H9 (cell line): ENCODE data around the gene PSMB3. TPM values are rescaled to one million over a fixed set of nuclear protein-coding genes. Genes with fewer than 3 reads are reported as not detected.

ENCODE experiments used
- DNase-seq: peaks from one replicate; pipeline ENCODE4 v3.0.0-alpha.2; 2017
- H2AFZ ChIP-seq: one replicate; pipeline ENCODE4 v1.6.1; 2013; ENCODE audit warnings: mild to moderate bottlenecking, low read length, control low read depth, moderate library complexity
- H2AK5ac ChIP-seq: 2 replicates; pipeline ENCODE4 v1.6.1; 2013; ENCODE audit warnings: low read length, control low read depth, mixed read lengths; ENCODE audit not compliant: insufficient read length
- H2BK120ac ChIP-seq: one replicate; pipeline ENCODE4 v1.6.1; 2013; ENCODE audit warnings: low read depth, mild to moderate bottlenecking, low read length, control low read depth, inconsistent platforms; ENCODE audit not compliant: poor library complexity, severe bottlenecking
- H2BK12ac ChIP-seq: 2 replicates; pipeline ENCODE4 v1.6.1; 2013; ENCODE audit warnings: low read length, control low read depth, mixed read lengths, low read depth; ENCODE audit not compliant: insufficient read length
- H2BK15ac ChIP-seq: 2 replicates; pipeline ENCODE4 v1.6.1; 2013; ENCODE audit warnings: low read depth, low read length, control low read depth
- H2BK20ac ChIP-seq: one replicate; pipeline ENCODE4 v1.6.1; 2013; ENCODE audit warnings: low read depth, mild to moderate bottlenecking, low read length, control low read depth, inconsistent platforms; ENCODE audit not compliant: poor library complexity, severe bottlenecking
- H2BK5ac ChIP-seq: 2 replicates; pipeline ENCODE4 v1.6.1; 2013; ENCODE audit warnings: low read length, control low read depth, mixed read lengths; ENCODE audit not compliant: insufficient read length
- H3K14ac ChIP-seq: 2 replicates; pipeline ENCODE4 v1.6.1; 2013; ENCODE audit warnings: low read length, control low read depth; ENCODE audit not compliant: insufficient read depth
- H3K18ac ChIP-seq: 2 replicates; pipeline ENCODE4 v1.6.1; 2013; ENCODE audit warnings: low read depth, mild to moderate bottlenecking, mixed read lengths, low read length, control low read depth; ENCODE audit not compliant: insufficient read length
- H3K23ac ChIP-seq: 2 replicates; pipeline ENCODE4 v1.6.1; 2013; ENCODE audit warnings: low read length, control low read depth, mixed read lengths, low read depth; ENCODE audit not compliant: insufficient read length
- H3K23me2 ChIP-seq: 2 replicates; pipeline ENCODE4 v1.6.1; 2013; ENCODE audit warnings: low read depth, mild to moderate bottlenecking, mixed read lengths, low read length, control low read depth; ENCODE audit not compliant: insufficient read length, poor library complexity, severe bottlenecking
- H3K27ac ChIP-seq: 2 replicates; pipeline ENCODE4 v1.5.1; 2013; ENCODE audit warnings: low read length, control low read depth, mixed read lengths, low read depth; ENCODE audit not compliant: insufficient read length
- H3K27me3 ChIP-seq: 2 replicates; pipeline ENCODE4 v1.6.1; 2013; ENCODE audit warnings: low read length, control low read depth, inconsistent platforms; ENCODE audit not compliant: insufficient read depth
- H3K4ac ChIP-seq: 2 replicates; pipeline ENCODE4 v1.6.1; 2013; ENCODE audit warnings: low read depth, mild to moderate bottlenecking, control low read depth, inconsistent platforms, low read length, moderate library complexity
- H3K4me1 ChIP-seq: 2 replicates; pipeline ENCODE4 v1.6.1; 2013; ENCODE audit warnings: low read length, control low read depth, inconsistent platforms; ENCODE audit not compliant: insufficient read depth
- H3K4me2 ChIP-seq: 2 replicates; pipeline ENCODE4 v1.6.1; 2013; ENCODE audit warnings: low read length, control low read depth, mixed read lengths; ENCODE audit not compliant: insufficient read length, insufficient read depth
- H3K56ac ChIP-seq: 2 replicates; pipeline ENCODE4 v1.6.1; 2013; ENCODE audit warnings: low read depth, mild to moderate bottlenecking, mixed read lengths, low read length, control low read depth; ENCODE audit not compliant: insufficient read length
- H3K79me1 ChIP-seq: 2 replicates; pipeline ENCODE4 v1.6.1; 2013; ENCODE audit warnings: low read depth, mild to moderate bottlenecking, moderate library complexity, low read length, control low read depth, inconsistent platforms; ENCODE audit not compliant: insufficient read depth, poor library complexity, severe bottlenecking
- H3K79me2 ChIP-seq: 2 replicates; pipeline ENCODE4 v1.6.1; 2013; ENCODE audit warnings: low read length, control low read depth, inconsistent platforms; ENCODE audit not compliant: insufficient read depth
- H3K9ac ChIP-seq: 2 replicates; pipeline ENCODE4 v1.6.1; 2013; ENCODE audit warnings: low read length, control low read depth, mixed read lengths; ENCODE audit not compliant: insufficient read length; ENCODE audit errors: extremely low read depth
- H3K9me3 ChIP-seq: one replicate; pipeline ENCODE4 v1.6.1; 2013; ENCODE audit warnings: low read depth, low read length, inconsistent platforms; ENCODE audit not compliant: control insufficient read depth
- H3T11ph ChIP-seq: one replicate; pipeline ENCODE4 v1.6.1; 2013; ENCODE audit warnings: mild to moderate bottlenecking, low read length, control low read depth, inconsistent platforms
- H4K20me1 ChIP-seq: one replicate; pipeline ENCODE4 v1.6.1; 2013; ENCODE audit not compliant: control insufficient read depth, insufficient read length, insufficient read depth
- H4K5ac ChIP-seq: 2 replicates; pipeline ENCODE4 v1.6.1; 2013; ENCODE audit warnings: low read depth, mild to moderate bottlenecking, mixed read lengths, low read length, control low read depth; ENCODE audit not compliant: insufficient read length
- H4K8ac ChIP-seq: replicated peaks from 2 replicates; pipeline ENCODE4 v1.6.1; 2013; ENCODE audit warnings: low read length, control low read depth, mixed read lengths, low read depth; ENCODE audit not compliant: insufficient read length
- H4K91ac ChIP-seq: 2 replicates; pipeline ENCODE4 v1.6.1; 2013; ENCODE audit warnings: low read depth, mild to moderate bottlenecking, moderate library complexity, mixed read lengths, low read length, control low read depth; ENCODE audit not compliant: insufficient read length
- H3K27ac Mint-ChIP-seq, 3 experiments: 2 replicates in 2 of 3; 3 replicates in 1 of 3; pipeline ENCODE4 v1.8.0; 2020 to 2021; ENCODE audit warnings: mixed read lengths in 3 of 3, mild to moderate bottlenecking in 1 of 3, moderate library complexity in 1 of 3
- H3K27me3 Mint-ChIP-seq: 2 replicates; pipeline ENCODE4 v1.8.0; 2021; ENCODE audit warnings: low read depth, mild to moderate bottlenecking, moderate library complexity, mixed read lengths
- H3K36me3 Mint-ChIP-seq, 3 experiments: 2 replicates in 2 of 3; 3 replicates in 1 of 3; pipeline ENCODE4 v1.8.0; 2020 to 2021; ENCODE audit warnings: low read depth in 3 of 3, mixed read lengths in 3 of 3; ENCODE audit not compliant: insufficient read depth in 1 of 3
- H3K4me1 Mint-ChIP-seq, 2 experiments: 2 replicates each; pipeline ENCODE4 v1.8.0; 2020; ENCODE audit warnings: mixed read lengths in 2 of 2
- H3K4me3 Mint-ChIP-seq, 2 experiments: 2 replicates in 1 of 2; 3 replicates in 1 of 2; pipeline ENCODE4 v1.8.0; 2020 to 2021; ENCODE audit warnings: mild to moderate bottlenecking in 2 of 2, mixed read lengths in 2 of 2, moderate library complexity in 1 of 2
- H3K9me3 Mint-ChIP-seq, 2 experiments: 2 replicates in 1 of 2; 3 replicates in 1 of 2; pipeline ENCODE4 v1.8.0; 2020; ENCODE audit warnings: mild to moderate bottlenecking in 2 of 2, mixed read lengths in 2 of 2, moderate library complexity in 1 of 2
- WGBS: extraction: QIAGEN DNeasy Blood & Tissue Kit; methylation state at CpG from one replicate; pipeline ENCODE4 v1.1.7; 2013; ENCODE audit warnings: missing lambda C conversion rate, low lambda C conversion rate, mixed read lengths; ENCODE audit not compliant: insufficient read length; ENCODE audit errors: extremely low coverage; 5-methylcytosine and 5-hydroxymethylcytosine counted together
- total RNA-seq: library from RNA; stranded (reverse); gene quantifications from 2 replicates; pipeline ENCODE4 v1.2.1, GENCODE V29; 2021
- TF ChIP-seq, protein P1 (sequence below): fragments of 200-600 bp; sonication (generic); conservative IDR thresholded peaks from 3 replicates; pipeline ENCODE4 v1.8.0; 2021; ENCODE audit warnings: antibody characterized with exemption, mild to moderate bottlenecking

PSMB3 gene
- total RNA-seq, 1 experiment from 2014 or later, result 242 TPM

DNA sequence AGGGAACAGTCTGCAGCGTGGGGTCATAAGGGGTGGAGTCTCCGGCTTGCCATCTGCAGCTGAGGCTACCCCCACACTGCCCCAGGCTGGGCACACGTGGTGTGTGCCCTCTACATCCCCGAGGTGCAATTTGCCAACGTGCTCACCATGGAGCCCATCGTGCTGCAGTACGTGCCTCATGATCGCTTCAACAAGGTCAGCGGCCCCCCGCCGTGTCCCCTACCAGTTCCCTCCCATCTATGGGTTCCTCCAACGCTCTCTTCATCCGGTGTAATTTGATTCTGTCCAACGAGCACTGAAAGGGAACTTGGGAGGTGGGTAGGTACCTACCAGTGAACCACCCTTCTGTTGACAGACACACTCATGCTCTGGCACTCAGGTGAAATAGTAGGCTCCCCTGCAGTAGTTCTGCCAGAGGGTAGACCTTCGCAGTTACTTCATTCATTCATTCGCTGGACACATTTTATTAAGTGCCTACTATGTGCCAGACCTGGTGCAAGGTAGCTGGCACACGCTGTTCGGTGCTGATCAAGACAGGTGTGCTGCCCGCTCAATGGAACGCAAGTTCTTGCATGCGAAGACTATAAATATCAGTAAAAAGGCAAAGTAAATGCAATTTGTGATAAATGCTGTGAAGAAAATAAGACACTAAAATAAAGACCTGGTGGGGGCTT is 44.7 kb upstream of the PSMB3 start:
- no peak overlapping the region for H3T11ph ChIP-seq
- Mint-ChIP-seq H3K4me3 (peak overlapping the region; percentile 77 to 90; a peak in 2 of 5 replicates), H3K9me3 (no peaks in the 10 kb centered on the region; a peak in 2 of 5 replicates), H3K27me3 (peaks cover 81% of the 10 kb centered on the region), H3K4me1 (peaks cover 42 to 71% of the 10 kb centered on the region in 2 experiments), H3K27ac (no peak overlapping the region), H3K36me3 (peaks cover 0 to 5% (median 2%) of the 10 kb centered on the region in 3 experiments; a peak in 5 of 7 replicates)
- peaks cover 20% of the 10 kb centered on the region for H3K23me2 ChIP-seq
- no peak overlapping the region for H2AK5ac ChIP-seq
- H3K4me1 ChIP-seq, result peaks cover 5% of the 10 kb centered on the region; the same call in 1 of the 2 replicates
- no peak overlapping the region for H3K14ac ChIP-seq
- no peak overlapping the region for H3K23ac ChIP-seq
- no peak overlapping the region for H3K4ac ChIP-seq
- TF ChIP-seq, protein P1, sequence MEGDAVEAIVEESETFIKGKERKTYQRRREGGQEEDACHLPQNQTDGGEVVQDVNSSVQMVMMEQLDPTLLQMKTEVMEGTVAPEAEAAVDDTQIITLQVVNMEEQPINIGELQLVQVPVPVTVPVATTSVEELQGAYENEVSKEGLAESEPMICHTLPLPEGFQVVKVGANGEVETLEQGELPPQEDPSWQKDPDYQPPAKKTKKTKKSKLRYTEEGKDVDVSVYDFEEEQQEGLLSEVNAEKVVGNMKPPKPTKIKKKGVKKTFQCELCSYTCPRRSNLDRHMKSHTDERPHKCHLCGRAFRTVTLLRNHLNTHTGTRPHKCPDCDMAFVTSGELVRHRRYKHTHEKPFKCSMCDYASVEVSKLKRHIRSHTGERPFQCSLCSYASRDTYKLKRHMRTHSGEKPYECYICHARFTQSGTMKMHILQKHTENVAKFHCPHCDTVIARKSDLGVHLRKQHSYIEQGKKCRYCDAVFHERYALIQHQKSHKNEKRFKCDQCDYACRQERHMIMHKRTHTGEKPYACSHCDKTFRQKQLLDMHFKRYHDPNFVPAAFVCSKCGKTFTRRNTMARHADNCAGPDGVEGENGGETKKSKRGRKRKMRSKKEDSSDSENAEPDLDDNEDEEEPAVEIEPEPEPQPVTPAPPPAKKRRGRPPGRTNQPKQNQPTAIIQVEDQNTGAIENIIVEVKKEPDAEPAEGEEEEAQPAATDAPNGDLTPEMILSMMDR, result no peak
- H2BK12ac ChIP-seq, result no peak overlapping the region
- H4K5ac ChIP-seq, result no peak overlapping the region
- no peak overlapping the region for H2BK20ac ChIP-seq
- H3K4me2 ChIP-seq, result no peak overlapping the region
- no peak overlapping the region for H4K91ac ChIP-seq
- H3K79me2 ChIP-seq, result no peaks in the 10 kb centered on the region
- no peak overlapping the region for H3K9ac ChIP-seq
- H3K56ac ChIP-seq, result no peak overlapping the region
- no peak overlapping the region for H4K8ac ChIP-seq
- H2BK15ac ChIP-seq, result no peak overlapping the region
- H3K18ac ChIP-seq, result no peak overlapping the region
- H2AFZ ChIP-seq, result no peak overlapping the region
- H2BK5ac ChIP-seq, result no peak overlapping the region
- H2BK120ac ChIP-seq, result no peak overlapping the region
- H3K79me1 ChIP-seq, result no peaks in the 10 kb centered on the region
- H3K27me3 ChIP-seq, result peaks cover 35% of the 10 kb centered on the region
- DNase-seq, result no peak
- WGBS, result no CpG with 5 or more reads among the region's 21 CpGs
- H4K20me1 ChIP-seq, result no peaks in the 10 kb centered on the region
- H3K27ac ChIP-seq, result no peak overlapping the region
- H3K9me3 ChIP-seq, result no peaks in the 10 kb centered on the region
